NCI-H146 treated with DMSO at 0.1 percent for 48 hours (cell line): ENCODE results near the gene RAB11FIP5.
"Not testable (repeated sequence)": the region's sequence is repeated elsewhere in the genome, so short reads cannot be mapped to it uniquely, and the experiment has no call there.

Experiments
- DNase-seq: peaks from one replicate; lab custom pipeline; 2025; ENCODE audit not compliant: unreplicated experiment; lab: John Stamatoyannopoulos, UW

RAB11FIP5 gene

GRCh38 chr2:73110168-73111072 is 2.3 kb downstream of the RAB11FIP5 start:
- no peak for DNase-seq

- DNase-seq, result no peak
Observed at GRCh38 chr2:73109431-73110167, 3.1 kb downstream of the RAB11FIP5 start.

GRCh38 chr2:73107211-73107926 is 5.4 kb downstream of the RAB11FIP5 start:
- no peak for DNase-seq

- no peak for DNase-seq
Observed at GRCh38 chr2:73106791-73107190, 6.0 kb downstream of the RAB11FIP5 start.

- DNase-seq, result no peak
Observed at GRCh38 chr2:73105511-73105971, 7.2 kb downstream of the RAB11FIP5 start.

GRCh38 chr2:73104933-73105332 is 7.8 kb downstream of the RAB11FIP5 start:
- no peak for DNase-seq

GRCh38 chr2:73103018-73103542 is 9.7 kb downstream of the RAB11FIP5 start:
- DNase-seq, result no peak

- DNase-seq, result no peak
Observed at GRCh38 chr2:73101626-73102256, 11.0 kb downstream of the RAB11FIP5 start.

GRCh38 chr2:73100956-73101355 is 11.8 kb downstream of the RAB11FIP5 start:
- DNase-seq, result no peak

- no peak for DNase-seq
Observed at GRCh38 chr2:73099486-73099885, 13.3 kb downstream of the RAB11FIP5 start.

GRCh38 chr2:73095910-73096309 is 16.8 kb downstream of the RAB11FIP5 start:
- DNase-seq, result no peak

- DNase-seq, result not testable (repeated sequence)
Observed at GRCh38 chr2:73093601-73094218, 19.0 kb downstream of the RAB11FIP5 start.

GRCh38 chr2:73092146-73092783 is 20.5 kb downstream of the RAB11FIP5 start:
- DNase-seq, result no peak

- DNase-seq, result no peak
Observed at GRCh38 chr2:73091696-73092095, 21.1 kb downstream of the RAB11FIP5 start.

- no peak for DNase-seq
Observed at GRCh38 chr2:73091164-73091563, 21.6 kb downstream of the RAB11FIP5 start.

GRCh38 chr2:73089270-73090030 is 23.3 kb downstream of the RAB11FIP5 start:
- no peak for DNase-seq

GRCh38 chr2:73088703-73089102 is 24.0 kb downstream of the RAB11FIP5 start:
- DNase-seq, result no peak

GRCh38 chr2:73088211-73088610 is 24.5 kb downstream of the RAB11FIP5 start:
- no peak for DNase-seq

GRCh38 chr2:73087311-73087710 is 25.4 kb downstream of the RAB11FIP5 start:
- no peak for DNase-seq
